Measurements from ENCODE around the gene SMIM45.

SMIM45 gene

DNA sequence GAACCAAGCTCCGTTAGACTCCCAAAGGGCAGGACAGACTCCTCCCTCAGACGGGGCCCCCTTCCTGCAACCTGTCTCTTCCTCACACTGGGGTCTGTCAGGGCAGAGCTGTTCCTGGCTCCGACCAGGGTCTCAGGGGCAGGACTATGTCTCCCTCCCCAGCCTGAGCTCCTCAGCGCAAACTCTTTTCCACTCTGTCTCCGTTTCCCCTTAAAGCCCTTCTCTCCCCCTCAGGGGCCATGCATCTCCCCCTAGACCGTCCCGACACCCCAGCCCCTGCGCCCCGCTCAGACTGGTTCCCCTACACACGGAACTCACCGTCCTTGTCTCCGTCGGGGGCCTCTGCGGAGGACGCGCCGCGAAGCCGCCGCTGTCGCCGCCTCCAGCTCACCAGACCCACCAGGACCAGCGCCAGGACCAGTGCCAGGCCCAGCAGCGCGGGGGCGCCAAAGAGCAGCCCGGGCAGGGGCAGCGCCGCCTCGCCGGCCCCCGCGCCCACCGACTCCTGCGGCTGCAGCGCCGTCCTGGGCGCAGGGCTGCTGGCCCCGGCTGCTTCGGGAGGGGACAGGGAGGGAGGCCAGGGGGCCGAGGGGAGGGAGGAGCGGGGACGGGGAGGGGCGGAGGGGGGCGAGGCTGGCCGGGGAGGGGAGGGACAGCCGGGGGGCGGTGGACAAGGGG is 26.0 kb upstream of the SMIM45 start (continued):
- TF ChIP-seq SP1 (CRISPR knock-in tag; conservative IDR thresholded peaks at IDR 0.05), result peak; percentile 17; the same call in 1 of the 2 replicates
- no peak for TF ChIP-seq JUN (CRISPR knock-in tag; IDR thresholded peaks at IDR 0.05)
- no peak for TF ChIP-seq MYBL2 (CRISPR knock-in tag; IDR thresholded peaks at IDR 0.05)
- TF ChIP-seq, protein P1, sequence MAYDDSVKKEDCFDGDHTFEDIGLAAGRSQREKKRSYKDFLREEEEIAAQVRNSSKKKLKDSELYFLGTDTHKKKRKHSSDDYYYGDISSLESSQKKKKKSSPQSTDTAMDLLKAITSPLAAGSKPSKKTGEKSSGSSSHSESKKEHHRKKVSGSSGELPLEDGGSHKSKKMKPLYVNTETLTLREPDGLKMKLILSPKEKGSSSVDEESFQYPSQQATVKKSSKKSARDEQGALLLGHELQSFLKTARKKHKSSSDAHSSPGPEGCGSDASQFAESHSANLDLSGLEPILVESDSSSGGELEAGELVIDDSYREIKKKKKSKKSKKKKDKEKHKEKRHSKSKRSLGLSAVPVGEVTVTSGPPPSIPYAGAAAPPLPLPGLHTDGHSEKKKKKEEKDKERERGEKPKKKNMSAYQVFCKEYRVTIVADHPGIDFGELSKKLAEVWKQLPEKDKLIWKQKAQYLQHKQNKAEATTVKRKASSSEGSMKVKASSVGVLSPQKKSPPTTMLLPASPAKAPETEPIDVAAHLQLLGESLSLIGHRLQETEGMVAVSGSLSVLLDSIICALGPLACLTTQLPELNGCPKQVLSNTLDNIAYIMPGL (CRISPR knock-in tag; IDR thresholded peaks at IDR 0.05), result peak; percentile 79; the same call in 1 of the 2 replicates
- no peak; the same call in 1 of the 2 replicates for TF ChIP-seq EMX1 (CRISPR knock-in tag; IDR thresholded peaks at IDR 0.05)
- TF ChIP-seq, protein P2, sequence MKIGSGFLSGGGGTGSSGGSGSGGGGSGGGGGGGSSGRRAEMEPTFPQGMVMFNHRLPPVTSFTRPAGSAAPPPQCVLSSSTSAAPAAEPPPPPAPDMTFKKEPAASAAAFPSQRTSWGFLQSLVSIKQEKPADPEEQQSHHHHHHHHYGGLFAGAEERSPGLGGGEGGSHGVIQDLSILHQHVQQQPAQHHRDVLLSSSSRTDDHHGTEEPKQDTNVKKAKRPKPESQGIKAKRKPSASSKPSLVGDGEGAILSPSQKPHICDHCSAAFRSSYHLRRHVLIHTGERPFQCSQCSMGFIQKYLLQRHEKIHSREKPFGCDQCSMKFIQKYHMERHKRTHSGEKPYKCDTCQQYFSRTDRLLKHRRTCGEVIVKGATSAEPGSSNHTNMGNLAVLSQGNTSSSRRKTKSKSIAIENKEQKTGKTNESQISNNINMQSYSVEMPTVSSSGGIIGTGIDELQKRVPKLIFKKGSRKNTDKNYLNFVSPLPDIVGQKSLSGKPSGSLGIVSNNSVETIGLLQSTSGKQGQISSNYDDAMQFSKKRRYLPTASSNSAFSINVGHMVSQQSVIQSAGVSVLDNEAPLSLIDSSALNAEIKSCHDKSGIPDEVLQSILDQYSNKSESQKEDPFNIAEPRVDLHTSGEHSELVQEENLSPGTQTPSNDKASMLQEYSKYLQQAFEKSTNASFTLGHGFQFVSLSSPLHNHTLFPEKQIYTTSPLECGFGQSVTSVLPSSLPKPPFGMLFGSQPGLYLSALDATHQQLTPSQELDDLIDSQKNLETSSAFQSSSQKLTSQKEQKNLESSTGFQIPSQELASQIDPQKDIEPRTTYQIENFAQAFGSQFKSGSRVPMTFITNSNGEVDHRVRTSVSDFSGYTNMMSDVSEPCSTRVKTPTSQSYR (CRISPR knock-in tag; IDR thresholded peaks at IDR 0.05), result no peak
- no peak for TF ChIP-seq ZNF219 (CRISPR knock-in tag; IDR thresholded peaks at IDR 0.05; ENCODE audit: borderline replicate concordance)
- TF ChIP-seq KAT7 (CRISPR knock-in tag; IDR thresholded peaks at IDR 0.05; ENCODE audit: borderline replicate concordance), result no peak
- TF ChIP-seq ZNF121 (CRISPR knock-in tag; IDR thresholded peaks at IDR 0.05), result no peak
- 0 out of 2 replicates have a peak, but pooled peaks have one; percentile 4 for TF ChIP-seq RELA (CRISPR knock-in tag; IDR thresholded peaks at IDR 0.05; ENCODE audit: borderline replicate concordance)
- no peak for TF ChIP-seq ETV6 (CRISPR knock-in tag; IDR thresholded peaks at IDR 0.05)
- no peak for TF ChIP-seq NR2C2 (CRISPR knock-in tag; IDR thresholded peaks at IDR 0.05)
- no peak for TF ChIP-seq ZNF263 (CRISPR knock-in tag; IDR thresholded peaks at IDR 0.05; ENCODE audit: low read depth)
- TF ChIP-seq, protein P3, sequence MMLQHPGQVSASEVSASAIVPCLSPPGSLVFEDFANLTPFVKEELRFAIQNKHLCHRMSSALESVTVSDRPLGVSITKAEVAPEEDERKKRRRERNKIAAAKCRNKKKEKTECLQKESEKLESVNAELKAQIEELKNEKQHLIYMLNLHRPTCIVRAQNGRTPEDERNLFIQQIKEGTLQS (CRISPR knock-in tag; conservative IDR thresholded peaks at IDR 0.05), result no peak
- TF ChIP-seq TEAD4 (CRISPR knock-in tag; IDR thresholded peaks at IDR 0.05), result no peak
- TF ChIP-seq, protein P4, sequence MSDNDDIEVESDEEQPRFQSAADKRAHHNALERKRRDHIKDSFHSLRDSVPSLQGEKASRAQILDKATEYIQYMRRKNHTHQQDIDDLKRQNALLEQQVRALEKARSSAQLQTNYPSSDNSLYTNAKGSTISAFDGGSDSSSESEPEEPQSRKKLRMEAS (CRISPR knock-in tag; IDR thresholded peaks at IDR 0.05), result no peak
- TF ChIP-seq, protein P5, sequence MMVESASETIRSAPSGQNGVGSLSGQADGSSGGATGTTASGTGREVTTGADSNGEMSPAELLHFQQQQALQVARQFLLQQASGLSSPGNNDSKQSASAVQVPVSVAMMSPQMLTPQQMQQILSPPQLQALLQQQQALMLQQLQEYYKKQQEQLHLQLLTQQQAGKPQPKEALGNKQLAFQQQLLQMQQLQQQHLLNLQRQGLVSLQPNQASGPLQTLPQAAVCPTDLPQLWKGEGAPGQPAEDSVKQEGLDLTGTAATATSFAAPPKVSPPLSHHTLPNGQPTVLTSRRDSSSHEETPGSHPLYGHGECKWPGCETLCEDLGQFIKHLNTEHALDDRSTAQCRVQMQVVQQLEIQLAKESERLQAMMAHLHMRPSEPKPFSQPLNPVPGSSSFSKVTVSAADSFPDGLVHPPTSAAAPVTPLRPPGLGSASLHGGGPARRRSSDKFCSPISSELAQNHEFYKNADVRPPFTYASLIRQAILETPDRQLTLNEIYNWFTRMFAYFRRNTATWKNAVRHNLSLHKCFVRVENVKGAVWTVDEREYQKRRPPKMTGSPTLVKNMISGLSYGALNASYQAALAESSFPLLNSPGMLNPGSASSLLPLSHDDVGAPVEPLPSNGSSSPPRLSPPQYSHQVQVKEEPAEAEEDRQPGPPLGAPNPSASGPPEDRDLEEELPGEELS (CRISPR knock-in tag; IDR thresholded peaks at IDR 0.05), result no peak; the same call in 1 of the 2 replicates
- TF ChIP-seq, protein P6, sequence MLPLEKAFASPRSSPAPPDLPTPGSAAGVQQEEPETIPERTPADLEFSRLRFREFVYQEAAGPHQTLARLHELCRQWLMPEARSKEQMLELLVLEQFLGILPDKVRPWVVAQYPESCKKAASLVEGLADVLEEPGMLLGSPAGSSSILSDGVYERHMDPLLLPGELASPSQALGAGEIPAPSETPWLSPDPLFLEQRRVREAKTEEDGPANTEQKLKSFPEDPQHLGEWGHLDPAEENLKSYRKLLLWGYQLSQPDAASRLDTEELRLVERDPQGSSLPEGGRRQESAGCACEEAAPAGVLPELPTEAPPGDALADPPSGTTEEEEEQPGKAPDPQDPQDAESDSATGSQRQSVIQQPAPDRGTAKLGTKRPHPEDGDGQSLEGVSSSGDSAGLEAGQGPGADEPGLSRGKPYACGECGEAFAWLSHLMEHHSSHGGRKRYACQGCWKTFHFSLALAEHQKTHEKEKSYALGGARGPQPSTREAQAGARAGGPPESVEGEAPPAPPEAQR (CRISPR knock-in tag; IDR thresholded peaks at IDR 0.05), result no peak
- TF ChIP-seq, protein P7, sequence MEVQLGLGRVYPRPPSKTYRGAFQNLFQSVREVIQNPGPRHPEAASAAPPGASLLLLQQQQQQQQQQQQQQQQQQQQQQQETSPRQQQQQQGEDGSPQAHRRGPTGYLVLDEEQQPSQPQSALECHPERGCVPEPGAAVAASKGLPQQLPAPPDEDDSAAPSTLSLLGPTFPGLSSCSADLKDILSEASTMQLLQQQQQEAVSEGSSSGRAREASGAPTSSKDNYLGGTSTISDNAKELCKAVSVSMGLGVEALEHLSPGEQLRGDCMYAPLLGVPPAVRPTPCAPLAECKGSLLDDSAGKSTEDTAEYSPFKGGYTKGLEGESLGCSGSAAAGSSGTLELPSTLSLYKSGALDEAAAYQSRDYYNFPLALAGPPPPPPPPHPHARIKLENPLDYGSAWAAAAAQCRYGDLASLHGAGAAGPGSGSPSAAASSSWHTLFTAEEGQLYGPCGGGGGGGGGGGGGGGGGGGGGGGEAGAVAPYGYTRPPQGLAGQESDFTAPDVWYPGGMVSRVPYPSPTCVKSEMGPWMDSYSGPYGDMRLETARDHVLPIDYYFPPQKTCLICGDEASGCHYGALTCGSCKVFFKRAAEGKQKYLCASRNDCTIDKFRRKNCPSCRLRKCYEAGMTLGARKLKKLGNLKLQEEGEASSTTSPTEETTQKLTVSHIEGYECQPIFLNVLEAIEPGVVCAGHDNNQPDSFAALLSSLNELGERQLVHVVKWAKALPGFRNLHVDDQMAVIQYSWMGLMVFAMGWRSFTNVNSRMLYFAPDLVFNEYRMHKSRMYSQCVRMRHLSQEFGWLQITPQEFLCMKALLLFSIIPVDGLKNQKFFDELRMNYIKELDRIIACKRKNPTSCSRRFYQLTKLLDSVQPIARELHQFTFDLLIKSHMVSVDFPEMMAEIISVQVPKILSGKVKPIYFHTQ (CRISPR knock-in tag; IDR thresholded peaks at IDR 0.05), result no peak
- no peak for TF ChIP-seq OVOL2 (CRISPR knock-in tag; IDR thresholded peaks at IDR 0.05; ENCODE audit: borderline replicate concordance)
